Measurements from ENCODE around the gene CPVL.

CPVL gene

GRCh38 chr7:28993371-28993770 is 153.0 kb downstream of the CPVL start:
- H3K4me3 ChIP-seq (ENCODE audit: low read depth, low read length) = no peak overlapping the region
- peaks cover 1% of the 10 kb centered on the region for H3K79me2 ChIP-seq (ENCODE audit: control insufficient read depth, insufficient read depth, low read length, poor library complexity)
- peaks cover 14% of the 10 kb centered on the region for H3K79me1 ChIP-seq (ENCODE audit: low read length)
- H4K91ac ChIP-seq (ENCODE audit: low read depth, low read length) = no peak overlapping the region
- no peak overlapping the region for H3K9ac ChIP-seq (ENCODE audit: low read length)
- H3K18ac ChIP-seq (ENCODE audit: low read length) = no peak overlapping the region
- no peak overlapping the region for H3K23ac ChIP-seq (ENCODE audit: low read length)
- DNase-seq = peak in 1 of 2 donors; percentile 33
- peaks cover 12 to 19% of the 10 kb centered on the region in 2 experiments for H3K4me1 ChIP-seq (ENCODE audit: control insufficient read depth in 1 of 2, insufficient read depth in 2 of 2, low read length in 2 of 2)
- H2AK5ac ChIP-seq (ENCODE audit: low read length) = no peak overlapping the region
- no peak overlapping the region for H3K27ac ChIP-seq (ENCODE audit: low read depth, low read length)
- no CpG with 5 or more reads among the region's 4 CpGs for WGBS (ENCODE audit: extremely low coverage, insufficient coverage, insufficient read length)
- peak overlapping the region; percentile 40 for H2BK120ac ChIP-seq (ENCODE audit: insufficient read depth, low read length, poor library complexity)
- no peak overlapping the region for H4K8ac ChIP-seq (ENCODE audit: low read depth, low read length)
- H3K36me3 ChIP-seq (ENCODE audit: control insufficient read depth in 1 of 2, insufficient read depth in 2 of 2, low read length in 2 of 2) = no peaks in the 10 kb centered on the region
- no peak overlapping the region for H2BK5ac ChIP-seq (ENCODE audit: low read depth, low read length, poor library complexity)
- no peaks in the 10 kb centered on the region for H3K27me3 ChIP-seq (ENCODE audit: insufficient read depth, low read length)
- no peak overlapping the region for H3K14ac ChIP-seq (ENCODE audit: low read length)
- H3K4ac ChIP-seq (ENCODE audit: low read depth, low read length) = no peak overlapping the region
- no peak overlapping the region for H4K12ac ChIP-seq (ENCODE audit: low read depth, low read length)
- no peaks in the 10 kb centered on the region for H3K9me3 ChIP-seq (ENCODE audit: insufficient read depth, low read depth, low read length)
- no peak overlapping the region for H2BK12ac ChIP-seq (ENCODE audit: low read length)
- no peak overlapping the region for H3K4me2 ChIP-seq (ENCODE audit: low read length)
- no peak overlapping the region for H2AFZ ChIP-seq (ENCODE audit: insufficient read depth, low read length, poor library complexity)

- no peak overlapping the region for H2BK12ac ChIP-seq (ENCODE audit: low read length)
- no peak overlapping the region for H3K4me2 ChIP-seq (ENCODE audit: low read length)
- no peaks in the 10 kb centered on the region for H3K9me3 ChIP-seq (ENCODE audit: insufficient read depth, low read depth, low read length)
- H3K14ac ChIP-seq (ENCODE audit: low read length) = no peak overlapping the region
- H4K8ac ChIP-seq (ENCODE audit: low read depth, low read length) = no peak overlapping the region
- H3K18ac ChIP-seq (ENCODE audit: low read length) = no peak overlapping the region
- no peaks in the 10 kb centered on the region for H3K36me3 ChIP-seq (ENCODE audit: control insufficient read depth in 1 of 2, insufficient read depth in 2 of 2, low read length in 2 of 2)
- DNase-seq = no peak
- H3K4me3 ChIP-seq (ENCODE audit: low read depth, low read length) = no peak overlapping the region
- no peak overlapping the region for H2AFZ ChIP-seq (ENCODE audit: insufficient read depth, low read length, poor library complexity)
- H3K79me2 ChIP-seq (ENCODE audit: control insufficient read depth, insufficient read depth, low read length, poor library complexity) = peaks cover 1% of the 10 kb centered on the region
- peaks cover 13 to 21% of the 10 kb centered on the region in 2 experiments for H3K4me1 ChIP-seq (ENCODE audit: control insufficient read depth in 1 of 2, insufficient read depth in 2 of 2, low read length in 2 of 2)
- H3K23ac ChIP-seq (ENCODE audit: low read length) = no peak overlapping the region
- no peak overlapping the region for H4K12ac ChIP-seq (ENCODE audit: low read depth, low read length)
- peak overlapping the region; percentile 40 for H2BK120ac ChIP-seq (ENCODE audit: insufficient read depth, low read length, poor library complexity)
- H3K79me1 ChIP-seq (ENCODE audit: low read length) = peaks cover 17% of the 10 kb centered on the region
- no peak overlapping the region for H4K91ac ChIP-seq (ENCODE audit: low read depth, low read length)
- no peak overlapping the region for H2AK5ac ChIP-seq (ENCODE audit: low read length)
- no peaks in the 10 kb centered on the region for H3K27me3 ChIP-seq (ENCODE audit: insufficient read depth, low read length)
- WGBS (ENCODE audit: extremely low coverage, insufficient coverage, insufficient read length) = no CpG with 5 or more reads among the region's 1 CpG
- H2BK5ac ChIP-seq (ENCODE audit: low read depth, low read length, poor library complexity) = no peak overlapping the region
- H3K4ac ChIP-seq (ENCODE audit: low read depth, low read length) = no peak overlapping the region
- no peak overlapping the region for H3K27ac ChIP-seq (ENCODE audit: low read depth, low read length)
- no peak overlapping the region for H3K9ac ChIP-seq (ENCODE audit: low read length)
These were observed 153.5 kb downstream of the CPVL start for GRCh38 chr7:28992798-28993197.

GRCh38 chr7:28990200-28990960 is 156.0 kb downstream of the CPVL start:
- H3K4me3 ChIP-seq (ENCODE audit: low read depth, low read length) = no peak overlapping the region
- H4K91ac ChIP-seq (ENCODE audit: low read depth, low read length) = peak overlapping the region; percentile 90
- H3K23ac ChIP-seq (ENCODE audit: low read length) = no peak overlapping the region
- peak; percentile 79 to 81 for DNase-seq
- H3K9ac ChIP-seq (ENCODE audit: low read length) = no peak overlapping the region
- no peak overlapping the region for H4K12ac ChIP-seq (ENCODE audit: low read depth, low read length)
- H4K8ac ChIP-seq (ENCODE audit: low read depth, low read length) = peak overlapping the region; percentile 57
- H3K79me2 ChIP-seq (ENCODE audit: control insufficient read depth, insufficient read depth, low read length, poor library complexity) = peaks cover 5% of the 10 kb centered on the region
- H3K27me3 ChIP-seq (ENCODE audit: insufficient read depth, low read length) = no peaks in the 10 kb centered on the region
- H3K4me2 ChIP-seq (ENCODE audit: low read length) = no peak overlapping the region
- H3K14ac ChIP-seq (ENCODE audit: low read length) = peak overlapping the region; percentile 69
- WGBS (ENCODE audit: extremely low coverage, insufficient coverage, insufficient read length) = no CpG with 5 or more reads among the region's 11 CpGs
- peak overlapping the region; percentile 81 for H3K27ac ChIP-seq (ENCODE audit: low read depth, low read length)
- H3K18ac ChIP-seq (ENCODE audit: low read length) = peak overlapping the region; percentile 84
- peaks cover 26 to 42% of the 10 kb centered on the region in 2 experiments for H3K4me1 ChIP-seq (ENCODE audit: control insufficient read depth in 1 of 2, insufficient read depth in 2 of 2, low read length in 2 of 2)
- peak overlapping the region; percentile 93 for H2BK12ac ChIP-seq (ENCODE audit: low read length)
- no peak overlapping the region for H3K4ac ChIP-seq (ENCODE audit: low read depth, low read length)
- peak overlapping the region; percentile 39 for H2AFZ ChIP-seq (ENCODE audit: insufficient read depth, low read length, poor library complexity)
- H3K9me3 ChIP-seq (ENCODE audit: insufficient read depth, low read depth, low read length) = no peaks in the 10 kb centered on the region
- H2BK120ac ChIP-seq (ENCODE audit: insufficient read depth, low read length, poor library complexity) = peak overlapping the region; percentile 73
- H2AK5ac ChIP-seq (ENCODE audit: low read length) = peak overlapping the region; percentile 74
- H3K36me3 ChIP-seq (ENCODE audit: control insufficient read depth in 1 of 2, insufficient read depth in 2 of 2, low read length in 2 of 2) = no peaks in the 10 kb centered on the region
- H3K79me1 ChIP-seq (ENCODE audit: low read length) = peaks cover 34% of the 10 kb centered on the region
- peak overlapping the region; percentile 70 for H2BK5ac ChIP-seq (ENCODE audit: low read depth, low read length, poor library complexity)

GRCh38 chr7:28989211-28989980 is 156.9 kb downstream of the CPVL start:
- peaks cover 9% of the 10 kb centered on the region for H3K79me2 ChIP-seq (ENCODE audit: control insufficient read depth, insufficient read depth, low read length, poor library complexity)
- H3K18ac ChIP-seq (ENCODE audit: low read length) = no peak overlapping the region
- no peak overlapping the region for H4K12ac ChIP-seq (ENCODE audit: low read depth, low read length)
- H3K9me3 ChIP-seq (ENCODE audit: insufficient read depth, low read depth, low read length) = no peaks in the 10 kb centered on the region
- H2BK12ac ChIP-seq (ENCODE audit: low read length) = peak overlapping the region; percentile 26
- H4K91ac ChIP-seq (ENCODE audit: low read depth, low read length) = peak overlapping the region; percentile 90
- H3K9ac ChIP-seq (ENCODE audit: low read length) = no peak overlapping the region
- peak overlapping the region; percentile 56 for H3K4ac ChIP-seq (ENCODE audit: low read depth, low read length)
- peak overlapping the region; percentile 69 for H3K14ac ChIP-seq (ENCODE audit: low read length)
- H3K79me1 ChIP-seq (ENCODE audit: low read length) = peaks cover 39% of the 10 kb centered on the region
- H3K23ac ChIP-seq (ENCODE audit: low read length) = no peak overlapping the region
- H3K27me3 ChIP-seq (ENCODE audit: insufficient read depth, low read length) = no peaks in the 10 kb centered on the region
- H4K8ac ChIP-seq (ENCODE audit: low read depth, low read length) = no peak overlapping the region
- peak overlapping the region; percentile 81 for H3K27ac ChIP-seq (ENCODE audit: low read depth, low read length)
- DNase-seq = peak; percentile 63 to 72
- peaks cover 33 to 48% of the 10 kb centered on the region in 2 experiments for H3K4me1 ChIP-seq (ENCODE audit: control insufficient read depth in 1 of 2, insufficient read depth in 2 of 2, low read length in 2 of 2)
- H2AFZ ChIP-seq (ENCODE audit: insufficient read depth, low read length, poor library complexity) = no peak overlapping the region
- H2BK5ac ChIP-seq (ENCODE audit: low read depth, low read length, poor library complexity) = peak overlapping the region; percentile 70
- no peak overlapping the region for H3K4me2 ChIP-seq (ENCODE audit: low read length)
- no peak overlapping the region for H2AK5ac ChIP-seq (ENCODE audit: low read length)
- H3K36me3 ChIP-seq (ENCODE audit: control insufficient read depth in 1 of 2, insufficient read depth in 2 of 2, low read length in 2 of 2) = no peaks in the 10 kb centered on the region
- peak overlapping the region; percentile 73 for H2BK120ac ChIP-seq (ENCODE audit: insufficient read depth, low read length, poor library complexity)
- H3K4me3 ChIP-seq (ENCODE audit: low read depth, low read length) = no peak overlapping the region
- no CpG with 5 or more reads among the region's 6 CpGs for WGBS (ENCODE audit: extremely low coverage, insufficient coverage, insufficient read length)
